Activated CD4-positive, alpha-beta T cell treated with anti-CD3 and anti-CD28 coated beads, Interleukin-2, amount 50 U/mL, for 24 hours (primary cell): ENCODE results near the gene PRKCB.

Experiments used
- DNase-seq, 2 donors: peaks; one replicate each; pipeline ENCODE4 v3.0.0-alpha.2; 2020; ENCODE audit warnings: low read depth in 1 of 2, low spot score in 1 of 2

PRKCB gene

DNA sequence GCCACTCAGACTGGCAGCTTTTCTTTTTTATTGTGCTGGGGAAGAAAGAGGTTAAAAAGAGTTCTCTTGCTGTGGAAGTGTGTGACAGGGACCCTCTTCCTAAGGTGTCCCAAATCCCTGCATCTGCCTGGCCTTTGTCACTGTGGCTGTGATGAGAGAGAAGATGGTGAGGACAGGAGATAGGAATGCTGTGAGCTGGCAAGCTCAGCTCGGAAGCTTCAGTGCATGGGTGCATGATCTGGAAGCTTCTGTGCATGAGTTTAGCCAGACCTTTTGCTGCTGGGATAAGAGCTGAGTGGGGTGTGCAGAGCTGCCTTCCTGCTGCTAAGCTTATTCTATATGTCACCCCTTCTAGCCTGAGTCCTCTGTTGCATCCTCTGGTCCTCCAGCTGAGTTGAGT is 317.0 kb downstream of the PRKCB start:
- no peak for DNase-seq

GRCh38 chr16:24156777-24157176 is 321.0 kb downstream of the PRKCB start:
- no peak for DNase-seq

DNA sequence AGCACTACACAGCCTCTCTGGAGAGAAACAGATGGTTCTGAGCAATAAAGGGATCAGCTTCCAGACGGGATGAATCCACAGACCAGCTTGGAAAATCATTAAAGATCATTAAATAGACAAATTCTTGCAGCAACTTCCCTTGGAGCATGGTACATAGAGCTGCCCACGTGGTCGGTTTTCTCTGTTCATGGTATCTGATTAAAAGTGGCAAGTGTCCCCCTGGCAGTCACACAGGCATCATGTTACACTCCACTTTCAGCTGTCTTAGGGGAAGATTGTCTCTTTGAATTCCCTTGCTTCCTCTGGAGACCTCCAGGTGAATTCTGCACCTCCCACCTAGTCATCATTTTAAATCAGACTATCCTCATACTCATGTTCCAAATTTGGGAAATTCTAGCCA is 328.2 kb downstream of the PRKCB start:
- DNase-seq = no peak

- DNase-seq = no peak
Observed at GRCh38 chr16:24164416-24164815, 328.6 kb downstream of the PRKCB start.

- DNase-seq = no peak
Observed at GRCh38 chr16:24165273-24165672, 329.5 kb downstream of the PRKCB start.

DNA sequence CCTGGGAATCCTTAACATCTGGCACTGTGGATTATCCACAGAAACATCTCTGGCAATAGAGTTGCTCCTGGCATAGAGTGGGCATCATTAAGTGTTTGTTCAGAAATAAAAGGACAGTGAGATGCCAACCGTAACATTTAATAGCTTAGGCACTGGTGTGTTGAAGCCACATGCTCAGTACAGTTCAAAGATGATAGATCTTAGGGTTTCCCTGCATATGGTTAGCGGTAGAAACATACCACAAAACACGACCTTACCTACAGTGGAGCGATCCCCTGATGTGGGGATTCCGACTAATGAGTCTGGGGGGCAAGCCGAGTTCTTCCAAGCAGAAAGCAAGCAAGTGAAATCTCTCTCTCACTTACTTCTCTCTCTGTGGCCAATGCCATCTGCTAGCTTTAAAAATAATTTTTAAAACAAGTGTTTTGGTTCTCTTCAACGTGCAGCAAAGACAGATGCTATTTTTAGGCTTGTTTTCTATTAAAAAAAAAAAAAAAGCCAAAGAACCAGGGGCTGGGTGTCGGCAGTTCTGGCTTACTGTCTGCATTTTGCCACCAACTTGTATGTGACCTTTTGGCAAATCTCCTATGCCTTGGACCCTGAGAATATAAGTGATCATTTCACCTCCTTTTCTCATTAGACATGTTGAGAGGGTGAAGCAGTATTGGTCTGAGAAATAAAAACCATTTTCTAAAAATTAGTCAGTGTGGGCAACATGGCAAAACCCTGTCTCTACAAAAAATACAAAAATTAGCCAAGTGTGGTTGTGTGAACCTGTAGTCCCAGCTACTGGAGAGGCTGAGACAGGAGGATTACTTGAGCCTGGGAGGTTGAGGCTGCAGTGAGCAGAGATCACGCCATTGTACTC is 331.1 kb downstream of the PRKCB start:
- no peak for DNase-seq

DNA sequence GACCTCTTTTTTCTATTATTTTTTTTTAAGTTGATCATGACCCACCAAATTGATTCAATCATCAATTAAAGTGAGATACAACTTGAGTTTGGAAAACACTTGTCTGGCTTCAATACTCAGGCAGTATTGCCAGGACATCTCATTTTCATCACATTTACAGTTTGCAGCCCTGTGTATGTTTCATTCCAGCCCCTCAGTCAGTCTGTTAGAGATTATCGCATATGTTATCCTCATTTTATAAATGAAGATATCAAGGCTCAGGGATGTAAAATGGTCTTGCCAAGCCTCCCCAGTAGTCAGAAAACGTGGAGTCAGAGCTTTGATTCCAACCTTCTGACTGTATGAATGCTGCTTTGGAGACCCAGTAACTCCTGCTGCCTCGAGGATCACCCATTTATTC is 333.1 kb downstream of the PRKCB start:
- DNase-seq = no peak

DNA sequence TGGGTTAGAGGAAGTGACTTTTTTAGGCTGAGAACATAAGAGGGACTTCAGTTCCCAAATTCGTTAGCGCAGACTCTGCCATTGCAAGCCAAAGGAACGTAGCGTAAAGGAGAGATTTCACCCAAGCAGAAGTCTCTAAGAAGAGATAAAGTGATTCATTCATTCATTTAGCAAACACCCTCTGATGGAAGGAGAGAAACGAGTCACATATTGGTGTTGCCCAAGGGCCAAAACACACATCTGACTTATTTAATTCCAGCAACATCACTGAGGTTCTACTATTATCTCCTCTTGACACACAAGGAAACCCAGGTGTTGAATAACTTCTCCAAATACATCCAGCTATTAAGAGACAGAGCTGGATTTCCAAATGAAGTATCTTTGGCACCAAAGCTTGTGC is 334.6 kb downstream of the PRKCB start:
- DNase-seq = no peak

DNA sequence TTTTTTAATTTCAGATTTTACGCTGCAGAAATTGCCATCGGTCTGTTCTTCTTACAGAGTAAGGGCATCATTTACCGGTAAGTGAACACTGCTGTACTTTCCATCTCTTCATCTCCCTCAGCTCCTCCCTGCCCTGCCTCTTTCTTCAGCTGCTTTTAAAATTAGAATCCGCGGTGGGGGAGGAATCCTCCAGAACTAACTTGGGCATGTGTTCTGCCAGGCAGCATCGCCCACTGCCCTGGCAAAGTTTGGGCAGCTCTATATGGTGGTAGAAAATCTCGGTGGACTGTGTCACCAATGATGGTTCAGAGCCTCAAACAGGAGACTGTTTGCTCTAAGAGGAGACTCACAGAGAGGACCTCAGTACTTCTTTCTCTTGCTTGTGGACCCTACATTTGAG is 338.7 kb downstream of the PRKCB start:
- DNase-seq = no peak

DNA sequence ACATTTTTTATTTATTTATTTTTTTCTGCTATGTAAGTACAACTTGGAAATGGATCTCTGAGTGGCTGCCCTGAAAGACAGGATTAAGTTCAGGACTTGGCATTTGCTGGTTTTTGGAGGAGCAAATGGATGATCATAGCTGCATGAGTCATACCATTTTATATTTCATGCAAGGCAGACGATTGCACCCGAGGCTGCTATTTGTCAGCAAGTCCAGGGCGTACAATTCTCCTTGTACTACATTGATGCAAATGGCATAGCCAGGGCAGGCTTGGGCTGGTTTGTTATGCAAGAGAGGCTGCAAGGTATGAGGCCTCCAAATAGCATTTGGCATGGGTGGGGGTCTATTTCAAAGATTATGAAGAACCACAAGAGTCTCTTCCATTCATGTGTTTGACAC is 339.2 kb downstream of the PRKCB start:
- DNase-seq = no peak

GRCh38 chr16:24178496-24178895 is 342.7 kb downstream of the PRKCB start:
- no peak for DNase-seq

- DNase-seq = no peak
Observed at GRCh38 chr16:24180451-24180850, 344.7 kb downstream of the PRKCB start.

DNA sequence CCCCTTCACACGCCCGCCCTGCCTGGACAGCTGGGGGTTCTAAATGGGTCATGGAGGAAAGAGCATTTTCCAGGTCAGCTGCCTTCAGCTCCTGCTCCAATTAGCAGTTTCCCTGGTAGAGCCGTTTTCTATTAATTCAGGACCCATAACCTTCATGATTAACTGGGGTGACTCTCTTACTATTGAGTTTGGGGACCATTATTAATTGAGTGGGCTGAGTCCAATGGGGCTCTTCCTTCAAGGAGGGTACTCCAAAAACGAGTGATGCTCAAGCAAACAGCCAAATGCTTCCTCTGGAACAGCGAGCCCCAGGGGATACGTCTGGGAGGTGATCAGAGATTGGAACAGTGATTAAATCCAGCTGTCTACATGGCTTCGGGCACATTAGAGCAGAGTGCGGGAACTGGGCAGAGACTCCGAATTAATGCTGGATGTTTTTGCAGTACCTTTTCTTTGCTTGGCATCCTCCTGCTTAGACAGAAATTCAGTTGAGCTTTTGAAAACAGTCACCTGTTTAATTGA is 352.3 kb downstream of the PRKCB start:
- no peak for DNase-seq

DNA sequence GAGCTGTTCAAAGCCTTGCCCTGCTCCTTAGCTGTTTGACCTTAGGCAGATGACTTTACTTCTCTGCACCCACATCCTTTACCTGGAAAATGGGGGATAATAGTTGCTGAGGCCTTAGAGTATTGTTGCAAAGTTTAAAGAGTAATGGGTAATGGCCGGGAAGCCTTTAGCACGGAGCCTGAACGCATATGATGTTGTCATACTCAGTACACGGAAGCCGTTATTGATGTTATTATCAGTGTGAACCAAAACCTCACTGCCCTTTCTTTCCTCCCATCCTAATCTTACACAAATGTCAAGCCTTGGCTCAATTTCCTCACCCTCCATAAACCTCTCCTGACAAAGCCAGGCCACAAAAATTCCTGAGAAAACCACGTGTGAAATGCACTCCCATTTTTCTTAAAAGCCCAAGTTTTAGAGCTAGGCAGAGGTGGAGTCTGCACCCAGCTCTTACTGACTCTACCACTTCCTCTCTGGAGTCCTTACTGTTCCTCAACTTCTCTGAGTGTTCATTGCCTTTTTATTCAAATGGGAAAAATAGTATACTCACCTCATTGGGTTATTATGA is 353.1 kb downstream of the PRKCB start:
- DNase-seq = no peak

GRCh38 chr16:24189941-24190340 is 354.2 kb downstream of the PRKCB start:
- DNase-seq = peak in 1 of 2 donors; percentile 8

- no peak for DNase-seq
Observed at GRCh38 chr16:24191876-24192402, 356.2 kb downstream of the PRKCB start.

GRCh38 chr16:24195221-24195620 is 359.4 kb downstream of the PRKCB start:
- DNase-seq = no peak

- DNase-seq = no peak
Observed at GRCh38 chr16:24198807-24199533, 363.2 kb downstream of the PRKCB start.

- no peak for DNase-seq
Observed at GRCh38 chr16:24203675-24204074, 367.9 kb downstream of the PRKCB start.

DNA sequence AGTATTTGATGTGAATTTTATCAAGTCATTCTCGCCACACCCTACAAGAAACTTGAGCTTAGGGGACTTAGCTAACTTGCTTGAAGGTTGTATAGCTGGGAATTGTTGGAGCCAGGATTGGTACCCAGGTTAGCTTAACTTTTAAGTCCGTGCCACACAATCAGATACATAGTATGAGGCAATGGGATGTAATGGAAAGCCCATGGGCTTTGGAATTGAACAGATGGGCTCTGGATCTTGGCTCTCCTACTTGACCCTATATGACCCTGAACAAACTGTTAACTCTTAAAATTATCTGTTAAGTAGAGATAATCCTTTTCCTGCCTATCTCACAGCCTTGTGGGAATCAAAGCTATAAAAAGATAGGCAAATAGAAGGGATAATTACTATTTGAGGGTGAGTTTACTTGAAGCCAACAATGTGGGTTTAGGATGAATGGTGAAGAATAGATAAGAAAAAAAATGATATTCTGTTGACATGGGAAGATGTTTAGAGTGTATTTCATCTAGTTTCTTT is 368.4 kb downstream of the PRKCB start:
- DNase-seq = no peak

GRCh38 chr16:24206926-24207325 is 371.1 kb downstream of the PRKCB start:
- DNase-seq = no peak
